ENCODE data around the gene IDS. TPM values are rescaled to one million over a fixed set of nuclear protein-coding genes. Genes with fewer than 3 reads are reported as not detected.

The IDS gene
- total and polyA plus RNA-seq, 2 of the 8 experiments (the other 6 are each of a cell fraction or from before 2014, with no cell fraction given): 19.9 to 20.7 TPM

DNA sequence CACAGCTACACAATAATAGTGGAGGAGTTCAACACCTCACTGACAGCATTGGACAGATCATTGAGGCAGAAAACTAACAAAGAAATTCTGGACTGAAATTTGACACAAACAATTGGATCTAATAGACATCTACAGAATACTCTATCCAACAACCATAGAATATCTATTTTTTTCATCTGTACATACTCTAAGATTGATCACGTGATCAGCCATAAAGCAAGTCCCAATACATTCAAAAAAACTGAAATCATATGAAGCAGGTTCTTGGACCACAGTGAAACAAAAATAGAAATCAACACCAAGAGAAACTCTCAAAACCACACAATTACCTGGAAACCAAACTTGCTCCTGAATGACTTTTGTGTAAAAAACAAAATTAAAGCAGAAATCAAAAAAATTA, 12.2 kb upstream of the IDS start (continued):
- TF ChIP-seq, protein P1, sequence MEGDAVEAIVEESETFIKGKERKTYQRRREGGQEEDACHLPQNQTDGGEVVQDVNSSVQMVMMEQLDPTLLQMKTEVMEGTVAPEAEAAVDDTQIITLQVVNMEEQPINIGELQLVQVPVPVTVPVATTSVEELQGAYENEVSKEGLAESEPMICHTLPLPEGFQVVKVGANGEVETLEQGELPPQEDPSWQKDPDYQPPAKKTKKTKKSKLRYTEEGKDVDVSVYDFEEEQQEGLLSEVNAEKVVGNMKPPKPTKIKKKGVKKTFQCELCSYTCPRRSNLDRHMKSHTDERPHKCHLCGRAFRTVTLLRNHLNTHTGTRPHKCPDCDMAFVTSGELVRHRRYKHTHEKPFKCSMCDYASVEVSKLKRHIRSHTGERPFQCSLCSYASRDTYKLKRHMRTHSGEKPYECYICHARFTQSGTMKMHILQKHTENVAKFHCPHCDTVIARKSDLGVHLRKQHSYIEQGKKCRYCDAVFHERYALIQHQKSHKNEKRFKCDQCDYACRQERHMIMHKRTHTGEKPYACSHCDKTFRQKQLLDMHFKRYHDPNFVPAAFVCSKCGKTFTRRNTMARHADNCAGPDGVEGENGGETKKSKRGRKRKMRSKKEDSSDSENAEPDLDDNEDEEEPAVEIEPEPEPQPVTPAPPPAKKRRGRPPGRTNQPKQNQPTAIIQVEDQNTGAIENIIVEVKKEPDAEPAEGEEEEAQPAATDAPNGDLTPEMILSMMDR (IDR thresholded peaks at IDR 0.05; ENCODE audit: control extremely low read depth in 1 of 3, insufficient read depth in 1 of 3, low read depth in 1 of 3, low read length in 3 of 3): no peak
- no peak for TF ChIP-seq RXRA (IDR thresholded peaks at IDR 0.05; ENCODE audit: insufficient read depth, low read depth, low read length)

Data from H1 (cell line).